ENCODE measurements around the gene ANO6. TPM values are rescaled to one million over a fixed set of nuclear protein-coding genes. Genes with fewer than 3 reads are reported as not detected.

Gene ANO6
- total and polyA plus RNA-seq, 11 donors = 9.0 to 57.2 (median 46.0) TPM

- WGBS, 4 donors = 90 to 98% (median 93%) methylated on average over 2 of the region's 2 CpGs
- Histone ChIP-seq H3K27ac (peak overlapping the region in 7 of 12 donors; percentile 3 to 45 (median 21)), H3K4me3 (no peak overlapping the region), H3K36me3 (peaks cover 0 to 21% (median 10%) of the 10 kb centered on the region in 9 donors), H3K9me3 (no peaks in the 10 kb centered on the region), H3K27me3 (no peaks in the 10 kb centered on the region), H3K4me1 (peaks cover 0 to 31% (median 10%) of the 10 kb centered on the region in 12 donors)
- no peak for DNase-seq
- intact Hi-C loops (cut with DNase I) = loop anchor here in 1 of 10 donors (10.0 kb wide), 1 partner anchor 58 kb away; no protein-coding TSS in a partner anchor
- ATAC-seq = no peak
- TF ChIP-seq CTCF (IDR thresholded peaks at IDR 0.05) (no peak), POLR2A (IDR thresholded peaks at IDR 0.05) (no peak)
Observed at GRCh38 chr12:45342848-45343247, 127.0 kb downstream of the ANO6 start.

GRCh38 chr12:45343269-45344051 is 127.6 kb downstream of the ANO6 start:
- peak in 3 of 5 donors; percentile 29 to 65 (median 53) for DNase-seq

GRCh38 chr12:45348311-45348710 is 132.4 kb downstream of the ANO6 start:
- Histone ChIP-seq H3K4me3 (no peak overlapping the region), H3K27ac (no peak overlapping the region), H3K36me3 (peaks cover 0 to 66% (median 55%) of the 10 kb centered on the region in 9 donors), H3K27me3 (no peaks in the 10 kb centered on the region), H3K4me1 (peaks cover 0 to 9% (median 0%) of the 10 kb centered on the region in 12 donors), H3K9me3 (no peaks in the 10 kb centered on the region)
- no peak for TF ChIP-seq CTCF (IDR thresholded peaks at IDR 0.05)
- no peak for TF ChIP-seq POLR2A (IDR thresholded peaks at IDR 0.05)
- 88 to 92% (median 89%) methylated on average over 2 of the region's 2 CpGs for WGBS, 4 donors
- no peak for DNase-seq
- intact Hi-C loops (cut with DNase I) = loop anchor here in 1 of 10 donors (10.0 kb wide), 1 partner anchor 64 kb away; no protein-coding TSS in a partner anchor
- ATAC-seq = no peak

More at GRCh38 chr12:45343269-45344051, 127.6 kb downstream of the ANO6 start:
- WGBS, 4 donors = 62 to 76% (median 67%) methylated on average over 6 of the region's 6 CpGs
- TF ChIP-seq CTCF (IDR thresholded peaks at IDR 0.05) (no peak), POLR2A (IDR thresholded peaks at IDR 0.05) (no peak)
- H3K27me3 ChIP-seq = no peaks in the 10 kb centered on the region
- H3K9me3 ChIP-seq = no peaks in the 10 kb centered on the region
- peak overlapping the region in 8 of 12 donors; percentile 3 to 45 (median 22) for H3K27ac ChIP-seq
- ATAC-seq = peak; percentile 75 to 91 (median 88)
- H3K4me3 ChIP-seq = no peak overlapping the region
- intact Hi-C loops (cut with DNase I) = loop anchor here in 1 of 10 donors (10.0 kb wide), 1 partner anchor 59 kb away; no protein-coding TSS in a partner anchor
- H3K4me1 ChIP-seq = peaks cover 0 to 25% (median 10%) of the 10 kb centered on the region in 12 donors
- H3K36me3 ChIP-seq = peaks cover 0 to 27% (median 16%) of the 10 kb centered on the region in 9 donors

- Histone ChIP-seq H3K36me3 (peaks cover 0 to 71% (median 56%) of the 10 kb centered on the region in 9 donors), H3K4me1 (peaks cover 0 to 2% (median 0%) of the 10 kb centered on the region in 12 donors), H3K4me3 (no peak overlapping the region), H3K27ac (no peak overlapping the region), H3K9me3 (no peaks in the 10 kb centered on the region), H3K27me3 (no peaks in the 10 kb centered on the region)
- 79 to 84% (median 80%) methylated on average over 1 of the region's 1 CpG for WGBS, 4 donors
- DNase-seq = no peak
- ATAC-seq = no peak
- intact Hi-C loops (cut with DNase I) = loop anchor here in 1 of 10 donors (10.0 kb wide), 1 partner anchor 64 kb away; no protein-coding TSS in a partner anchor
- TF ChIP-seq CTCF (IDR thresholded peaks at IDR 0.05) (no peak), POLR2A (IDR thresholded peaks at IDR 0.05) (no peak)
Observed at GRCh38 chr12:45348986-45349385, 133.1 kb downstream of the ANO6 start.
